Kidney (tissue), 14 donors: ENCODE results near the gene MED16. TPM values are rescaled to one million over a fixed set of nuclear protein-coding genes. Genes with fewer than 3 reads are reported as not detected.
"Not testable (repeated sequence)": the region's sequence is repeated elsewhere in the genome, so short reads cannot be mapped to it uniquely, and the experiment has no call there.

Experiments used
- DNase-seq, 5 donors: peaks; one replicate each; pipeline ENCODE4 v3.0.0-alpha.2; 2013 to 2020
- FAIRE-seq: peaks from 2 replicates; lab custom pipeline; 2012; peaks lifted over from hg19 to GRCh38; lab: Jason Lieb, UNC
- H3K27ac ChIP-seq, 2 donors: one replicate each; pipeline ENCODE4 v1.7.0; 2013; ENCODE audit warnings: low read depth in 2 of 2, low read length in 2 of 2, inconsistent platforms in 1 of 2
- H3K27me3 ChIP-seq: one replicate; pipeline ENCODE4 v1.7.1; 2013; ENCODE audit warnings: low read length, inconsistent platforms; ENCODE audit not compliant: control insufficient read depth, insufficient read depth
- H3K36me3 ChIP-seq, 3 donors: one replicate each; pipeline versions ENCODE4 v1.7.0 to v1.7.1; 2013; ENCODE audit warnings: low read length in 3 of 3, control low read depth in 1 of 3, inconsistent platforms in 1 of 3; ENCODE audit not compliant: insufficient read depth in 3 of 3, control insufficient read depth in 2 of 3
- H3K4me1 ChIP-seq, 3 donors: one replicate each; pipeline versions ENCODE4 v1.7.0 to v1.7.1; 2013; ENCODE audit warnings: low read length in 3 of 3, inconsistent platforms in 1 of 3, low read depth in 1 of 3; ENCODE audit not compliant: control insufficient read depth in 2 of 3, insufficient read depth in 2 of 3
- H3K4me3 ChIP-seq, 3 donors: one replicate each; pipeline versions ENCODE4 v1.7.0 to v1.8.1; 2013; ENCODE audit warnings: low read length in 3 of 3, control low read depth in 1 of 3, inconsistent platforms in 1 of 3
- H3K9ac ChIP-seq, 3 donors: one replicate each; pipeline versions ENCODE4 v1.7.0 to v1.7.1; 2013; ENCODE audit warnings: low read length in 3 of 3, control low read depth in 1 of 3, inconsistent platforms in 1 of 3
- H3K9me3 ChIP-seq, 3 donors: one replicate each; pipeline versions ENCODE4 v1.7.0 to v1.7.1; 2013; ENCODE audit warnings: low read length in 3 of 3, control low read depth in 1 of 3, inconsistent platforms in 1 of 3; ENCODE audit not compliant: control insufficient read depth in 2 of 3, insufficient read depth in 1 of 3
- intact Hi-C: fragments of 100-400 bp; cut with DNase I; formaldehyde crosslinking; loops from one replicate; pipeline ENCODE4 v1.11.1; 2022
- polyA plus RNA-seq: library from polyadenylated mRNA; stranded (reverse); fragments of 350-450 nt; fragmentation: Illumina TruSeq; extraction: RNeasy Lipid Tissue Mini Kit (QIAGEN cat#74804); gene quantifications from one replicate; pipeline ENCODE4 v1.2.3, GENCODE V29; 2014; ENCODE audit warnings: low read depth, low replicate concordance; ENCODE audit not compliant: insufficient read depth
- total RNA-seq: library from RNA; stranded (reverse); fragmentation: NEBNext Ultra II Directional; extraction: Animal tissue kit (Norgen Biotek cat#: 25700); gene quantifications from one replicate; pipeline ENCODE4 v1.2.1, GENCODE V29; 2021
- TF ChIP-seq, protein P1 (sequence below): IDR thresholded peaks from 3 replicates; pipeline ENCODE4 v1.5.1; 2012; ENCODE audit warnings: mild to moderate bottlenecking, moderate library complexity, borderline replicate concordance; ENCODE audit not compliant: insufficient read depth; ENCODE audit errors: extremely low read depth
- donor health status: control.
- donor health status: control.
- donor health status: control.
- donor health status: control.
- donor health status: control.
- donor health status: DM: yes; HTN: yes; CAD: no.
- donor health status: Normal renal cell carcinoma (clear cell type).

Gene MED16
- total and polyA plus RNA-seq, 2 donors from 2014 or later = 56.5 to 72.1 TPM

DNA sequence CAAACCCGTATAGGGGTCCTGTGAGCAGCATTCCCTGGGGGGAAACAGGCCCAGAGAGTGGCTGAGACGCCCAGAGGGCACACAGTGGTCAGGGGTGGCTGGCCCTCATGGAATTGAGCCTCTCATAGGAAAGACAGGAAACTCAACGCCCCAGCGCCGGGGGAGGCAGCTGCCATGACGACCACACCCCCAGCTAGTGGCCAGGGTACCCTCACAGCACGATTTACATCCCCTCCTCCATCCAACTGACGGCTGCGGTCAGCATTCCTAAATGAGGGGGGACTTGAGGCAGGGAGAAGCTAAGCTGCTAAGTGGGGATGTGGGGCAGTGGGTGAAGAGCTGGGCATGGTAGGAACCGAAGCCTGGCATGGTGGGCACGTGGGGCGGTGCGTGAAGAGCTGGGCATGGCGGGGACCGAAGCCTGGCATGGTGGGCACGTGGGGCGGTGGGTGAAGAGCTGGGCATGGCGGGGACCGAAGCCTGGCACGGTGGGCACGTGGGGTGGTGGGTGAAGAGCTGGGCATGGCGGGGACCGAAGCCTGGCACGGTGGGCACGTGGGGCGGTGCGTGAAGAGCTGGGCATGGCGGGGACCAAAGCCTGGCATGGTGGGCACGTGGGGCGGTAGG is 10.0 kb downstream of the MED16 start:
- DNase-seq (no peak), FAIRE-seq (no peak)
- intact Hi-C loops = no loop called here
- TF ChIP-seq, protein P1, sequence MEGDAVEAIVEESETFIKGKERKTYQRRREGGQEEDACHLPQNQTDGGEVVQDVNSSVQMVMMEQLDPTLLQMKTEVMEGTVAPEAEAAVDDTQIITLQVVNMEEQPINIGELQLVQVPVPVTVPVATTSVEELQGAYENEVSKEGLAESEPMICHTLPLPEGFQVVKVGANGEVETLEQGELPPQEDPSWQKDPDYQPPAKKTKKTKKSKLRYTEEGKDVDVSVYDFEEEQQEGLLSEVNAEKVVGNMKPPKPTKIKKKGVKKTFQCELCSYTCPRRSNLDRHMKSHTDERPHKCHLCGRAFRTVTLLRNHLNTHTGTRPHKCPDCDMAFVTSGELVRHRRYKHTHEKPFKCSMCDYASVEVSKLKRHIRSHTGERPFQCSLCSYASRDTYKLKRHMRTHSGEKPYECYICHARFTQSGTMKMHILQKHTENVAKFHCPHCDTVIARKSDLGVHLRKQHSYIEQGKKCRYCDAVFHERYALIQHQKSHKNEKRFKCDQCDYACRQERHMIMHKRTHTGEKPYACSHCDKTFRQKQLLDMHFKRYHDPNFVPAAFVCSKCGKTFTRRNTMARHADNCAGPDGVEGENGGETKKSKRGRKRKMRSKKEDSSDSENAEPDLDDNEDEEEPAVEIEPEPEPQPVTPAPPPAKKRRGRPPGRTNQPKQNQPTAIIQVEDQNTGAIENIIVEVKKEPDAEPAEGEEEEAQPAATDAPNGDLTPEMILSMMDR = no peak
- Histone ChIP-seq H3K9ac (no peak overlapping the region), H3K27me3 (no peaks in the 10 kb centered on the region), H3K36me3 (peaks cover 3 to 25% (median 4%) of the 10 kb centered on the region in 3 donors), H3K9me3 (no peaks in the 10 kb centered on the region), H3K4me1 (no peaks in the 10 kb centered on the region), H3K27ac (no peak overlapping the region), H3K4me3 (no peak overlapping the region)

- Histone ChIP-seq H3K27ac (no peak overlapping the region), H3K4me3 (no peak overlapping the region), H3K9me3 (no peaks in the 10 kb centered on the region), H3K27me3 (no peaks in the 10 kb centered on the region), H3K9ac (no peak overlapping the region), H3K4me1 (no peaks in the 10 kb centered on the region), H3K36me3 (peaks cover 3 to 30% (median 4%) of the 10 kb centered on the region in 3 donors)
- TF ChIP-seq, protein P1 = no peak
- FAIRE-seq = no peak
- intact Hi-C loops = no loop called here
- no peak for DNase-seq
Measured at GRCh38 chr19:881385-882071, 11.5 kb downstream of the MED16 start.

- no peak overlapping the region for H3K27ac ChIP-seq
Measured at GRCh38 chr19:879711-880438, 13.1 kb downstream of the MED16 start.

DNA sequence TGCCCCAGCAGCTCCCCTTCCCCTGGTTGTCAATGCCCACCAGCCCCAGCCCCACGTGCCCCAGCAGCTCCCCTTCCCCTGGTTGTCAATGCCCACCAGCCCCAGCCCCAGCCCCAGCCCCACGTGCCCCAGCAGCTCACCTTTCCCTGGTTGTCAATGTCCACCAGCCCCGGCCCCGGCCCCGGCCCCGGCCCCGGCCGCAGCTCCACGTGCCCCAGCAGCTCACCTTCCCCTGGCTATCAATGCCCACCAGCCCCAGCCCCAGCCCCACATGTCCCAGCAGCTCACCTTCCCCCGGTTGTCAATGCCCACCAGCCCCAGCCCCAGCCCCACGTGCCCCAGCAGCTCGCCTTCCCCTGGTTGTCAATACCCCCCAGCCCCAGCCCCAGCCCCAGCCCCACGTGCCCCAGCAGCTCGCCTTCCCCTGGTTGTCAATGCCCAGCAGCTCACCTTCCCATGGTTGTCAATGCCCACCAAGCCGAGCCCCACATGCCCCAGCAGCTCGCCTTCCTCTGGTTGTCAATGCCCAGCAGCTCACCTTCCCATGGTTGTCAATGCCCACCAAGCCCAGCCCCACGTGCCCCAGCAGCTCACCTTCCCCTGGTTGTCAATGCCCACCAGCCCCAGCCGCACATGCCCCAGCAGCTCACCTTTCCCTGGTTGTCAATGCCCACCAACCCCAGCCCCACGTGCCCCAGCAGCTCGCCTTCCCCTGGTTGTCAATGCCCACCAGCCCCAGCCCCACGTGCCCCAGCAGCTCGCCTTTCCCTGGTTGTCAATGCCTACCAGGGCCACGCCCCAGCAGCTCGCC is 14.0 kb downstream of the MED16 start:
- H3K4me3 ChIP-seq, H3K27me3 ChIP-seq, H3K27ac ChIP-seq, H3K9ac ChIP-seq, FAIRE-seq, H3K9me3 ChIP-seq, intact Hi-C loops, H3K4me1 ChIP-seq: not testable (repeated sequence)
- H3K36me3 ChIP-seq = peaks cover 2 to 12% (median 2%) of the 10 kb centered on the region in 3 donors
- DNase-seq = peak in 1 of 5 donors; percentile 86

More at GRCh38 chr19:879711-880438, 13.1 kb downstream of the MED16 start:
- no peak overlapping the region for H3K9ac ChIP-seq
- DNase-seq (peak in 1 of 5 donors; percentile 80), FAIRE-seq (no peak)
- H3K27me3 ChIP-seq = no peaks in the 10 kb centered on the region
- H3K4me3 ChIP-seq = no peak overlapping the region
- peaks cover 2 to 17% (median 2%) of the 10 kb centered on the region in 3 donors for H3K36me3 ChIP-seq
- intact Hi-C loops = no loop called here
- H3K4me1 ChIP-seq = no peaks in the 10 kb centered on the region
- TF ChIP-seq, protein P1 = no peak
- H3K9me3 ChIP-seq = no peaks in the 10 kb centered on the region

- H3K9ac ChIP-seq, intact Hi-C loops, H3K4me3 ChIP-seq, H3K4me1 ChIP-seq, H3K9me3 ChIP-seq, H3K27me3 ChIP-seq, H3K27ac ChIP-seq, FAIRE-seq: not testable (repeated sequence)
- H3K36me3 ChIP-seq = peaks cover 2 to 18% (median 2%) of the 10 kb centered on the region in 3 donors
- DNase-seq = peak in 1 of 5 donors; percentile 86
Measured at GRCh38 chr19:877992-878660, 14.9 kb downstream of the MED16 start.
